DND-41 (cell line): ENCODE data around the gene APOA5.

ENCODE experiments used
- EZH2 ChIP-seq: IDR thresholded peaks from 3 replicates; pipeline ENCODE4 v1.6.1; 2012; ENCODE audit warnings: borderline replicate concordance, low read depth, mild to moderate bottlenecking, moderate library complexity, low read length, inconsistent platforms; ENCODE audit not compliant: severe bottlenecking
- TF ChIP-seq, protein P1 (sequence below): IDR thresholded peaks from 2 replicates; pipeline ENCODE4 v1.5.1; 2012; ENCODE audit warnings: borderline replicate concordance, low read length, moderate library complexity, mild to moderate bottlenecking; ENCODE audit not compliant: poor library complexity, severe bottlenecking; ENCODE audit errors: extremely low read depth

DNA sequence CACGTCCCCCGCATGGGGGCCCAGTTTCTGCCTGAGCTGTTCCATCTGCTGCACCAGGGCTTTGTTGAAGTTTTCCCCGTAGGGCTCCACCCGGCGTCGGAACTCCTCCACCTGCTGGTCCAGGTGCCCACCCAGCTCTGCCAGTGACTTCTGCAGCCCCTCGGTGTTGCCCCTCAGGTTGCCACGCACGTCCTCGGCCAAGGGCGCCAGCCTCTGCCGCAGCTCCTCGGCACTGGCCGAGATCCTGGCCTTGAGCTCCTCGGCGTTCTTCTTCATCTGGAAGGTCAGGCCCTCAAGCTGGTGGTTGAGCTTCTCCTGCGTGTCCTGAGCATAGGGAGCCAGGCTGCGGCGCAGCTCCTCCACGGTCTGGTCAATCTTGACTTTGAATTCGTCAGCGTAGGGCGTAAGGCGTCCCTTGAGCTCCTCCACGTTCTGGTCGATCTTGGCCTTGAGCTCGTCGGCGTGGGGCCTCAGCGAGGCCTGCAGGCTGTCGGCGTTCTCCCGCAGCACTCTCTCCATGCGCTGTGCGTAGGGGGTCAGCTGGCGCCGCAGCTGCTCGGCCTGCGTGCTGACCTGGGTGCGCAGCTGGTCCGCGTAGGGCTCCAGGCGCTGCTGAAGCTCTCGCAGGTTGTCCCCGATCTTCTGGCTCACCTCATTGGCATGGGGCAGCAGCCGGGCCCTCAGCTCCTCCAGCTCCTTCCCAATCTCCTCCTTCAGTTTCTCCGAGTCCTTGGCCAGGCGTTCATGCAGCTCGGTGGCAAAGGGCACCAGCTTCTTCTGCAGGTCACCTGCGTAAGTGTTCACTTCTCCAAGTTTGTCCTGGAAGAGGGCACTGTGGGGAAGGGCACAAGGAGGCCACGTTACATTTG is 29.6 kb upstream of the APOA5 start:
- TF ChIP-seq, protein P1, sequence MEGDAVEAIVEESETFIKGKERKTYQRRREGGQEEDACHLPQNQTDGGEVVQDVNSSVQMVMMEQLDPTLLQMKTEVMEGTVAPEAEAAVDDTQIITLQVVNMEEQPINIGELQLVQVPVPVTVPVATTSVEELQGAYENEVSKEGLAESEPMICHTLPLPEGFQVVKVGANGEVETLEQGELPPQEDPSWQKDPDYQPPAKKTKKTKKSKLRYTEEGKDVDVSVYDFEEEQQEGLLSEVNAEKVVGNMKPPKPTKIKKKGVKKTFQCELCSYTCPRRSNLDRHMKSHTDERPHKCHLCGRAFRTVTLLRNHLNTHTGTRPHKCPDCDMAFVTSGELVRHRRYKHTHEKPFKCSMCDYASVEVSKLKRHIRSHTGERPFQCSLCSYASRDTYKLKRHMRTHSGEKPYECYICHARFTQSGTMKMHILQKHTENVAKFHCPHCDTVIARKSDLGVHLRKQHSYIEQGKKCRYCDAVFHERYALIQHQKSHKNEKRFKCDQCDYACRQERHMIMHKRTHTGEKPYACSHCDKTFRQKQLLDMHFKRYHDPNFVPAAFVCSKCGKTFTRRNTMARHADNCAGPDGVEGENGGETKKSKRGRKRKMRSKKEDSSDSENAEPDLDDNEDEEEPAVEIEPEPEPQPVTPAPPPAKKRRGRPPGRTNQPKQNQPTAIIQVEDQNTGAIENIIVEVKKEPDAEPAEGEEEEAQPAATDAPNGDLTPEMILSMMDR, result no peak
- TF ChIP-seq EZH2, result no peak
